OCI-LY7 (cell line): ENCODE results near the gene TMEM258.

Source experiments
- EZH2phosphoT487 ChIP-seq: fragments of 200-600 bp; sonication (generic); IDR thresholded peaks from 2 replicates; pipeline ENCODE4 v1.6.1; 2018; ENCODE audit warnings: low read depth, borderline replicate concordance, mild to moderate bottlenecking, mixed run types, antibody characterized with exemption, low read length, moderate library complexity, mixed read lengths
- TF ChIP-seq, protein P1 (sequence below): fragments of 200-600 bp; sonication (generic); conservative IDR thresholded peaks from 2 replicates; pipeline ENCODE4 v1.5.1; 2014; ENCODE audit warnings: mild to moderate bottlenecking, antibody characterized with exemption, low read length, moderate library complexity, mixed read lengths

DNA sequence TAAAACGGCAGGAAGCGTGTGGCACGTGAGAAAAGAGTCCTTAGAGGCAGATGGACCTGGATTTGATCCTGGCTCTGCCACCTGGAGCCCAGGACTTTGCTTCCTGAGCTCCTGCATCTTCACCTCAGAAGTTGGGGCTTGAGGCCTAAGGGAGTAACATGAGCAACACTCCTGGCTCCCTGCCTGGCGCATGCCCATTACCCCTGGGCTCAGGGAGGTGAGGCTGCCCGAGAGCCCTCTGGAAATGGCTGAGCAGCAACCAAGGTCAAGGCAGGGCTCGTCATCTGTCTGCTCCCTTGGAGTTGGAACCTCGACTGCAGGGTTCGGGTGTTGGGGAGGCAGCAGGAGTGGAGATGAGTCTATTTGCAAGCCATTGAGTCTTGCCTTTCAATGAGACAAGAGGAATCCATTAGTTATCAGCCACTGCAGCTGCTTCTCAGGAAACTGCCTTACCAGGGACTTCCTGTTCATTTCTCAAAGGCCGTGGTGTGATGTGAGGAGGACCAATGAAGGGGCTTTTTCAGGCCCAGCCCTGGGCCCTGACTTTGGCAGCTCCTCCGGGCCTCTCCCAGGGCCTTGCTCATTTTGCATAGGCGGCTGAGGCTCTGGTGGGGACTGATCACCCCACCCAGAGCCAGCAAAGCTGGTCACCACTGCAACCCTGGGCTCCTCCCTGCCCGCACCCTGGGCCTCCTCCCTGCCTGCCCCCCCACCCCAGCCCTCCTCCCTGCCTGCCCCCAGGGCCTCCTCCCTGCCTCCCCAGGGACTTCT is 42.1 kb upstream of the TMEM258 start:
- TF ChIP-seq, protein P1, sequence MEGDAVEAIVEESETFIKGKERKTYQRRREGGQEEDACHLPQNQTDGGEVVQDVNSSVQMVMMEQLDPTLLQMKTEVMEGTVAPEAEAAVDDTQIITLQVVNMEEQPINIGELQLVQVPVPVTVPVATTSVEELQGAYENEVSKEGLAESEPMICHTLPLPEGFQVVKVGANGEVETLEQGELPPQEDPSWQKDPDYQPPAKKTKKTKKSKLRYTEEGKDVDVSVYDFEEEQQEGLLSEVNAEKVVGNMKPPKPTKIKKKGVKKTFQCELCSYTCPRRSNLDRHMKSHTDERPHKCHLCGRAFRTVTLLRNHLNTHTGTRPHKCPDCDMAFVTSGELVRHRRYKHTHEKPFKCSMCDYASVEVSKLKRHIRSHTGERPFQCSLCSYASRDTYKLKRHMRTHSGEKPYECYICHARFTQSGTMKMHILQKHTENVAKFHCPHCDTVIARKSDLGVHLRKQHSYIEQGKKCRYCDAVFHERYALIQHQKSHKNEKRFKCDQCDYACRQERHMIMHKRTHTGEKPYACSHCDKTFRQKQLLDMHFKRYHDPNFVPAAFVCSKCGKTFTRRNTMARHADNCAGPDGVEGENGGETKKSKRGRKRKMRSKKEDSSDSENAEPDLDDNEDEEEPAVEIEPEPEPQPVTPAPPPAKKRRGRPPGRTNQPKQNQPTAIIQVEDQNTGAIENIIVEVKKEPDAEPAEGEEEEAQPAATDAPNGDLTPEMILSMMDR: no peak
- no peak for TF ChIP-seq EZH2phosphoT487
